ENCODE data around the gene STARD10.

- TF ChIP-seq POLR2A (IDR thresholded peaks at IDR 0.05) (no peak), CTCF (IDR thresholded peaks at IDR 0.05 in 4 of 5, conservative IDR thresholded peaks at IDR 0.05 in 1 of 5) (no peak)
Observed at GRCh38 chr11:72821221-72821919, 27.5 kb upstream of the STARD10 start.

Data from gastrocnemius medialis (tissue), 4 donors.